ENCODE measurements around the gene IL34.
"Not testable (repeated sequence)": the region's sequence is repeated elsewhere in the genome, so short reads cannot be mapped to it uniquely, and the experiment has no call there.

IL34 gene

GRCh38 chr16:70662991-70663523 is 16.7 kb downstream of the IL34 start:
- H3K4me3 ChIP-seq (ENCODE audit: control insufficient read depth, low read depth, low read length): no peak overlapping the region
- no peak for DNase-seq (ENCODE audit: low read depth)
- no peak for TF ChIP-seq CTCF (conservative IDR thresholded peaks at IDR 0.05; ENCODE audit: control insufficient read depth, insufficient read depth, low read depth, low read length)

GRCh38 chr16:70663524-70664324 is 17.4 kb downstream of the IL34 start:
- H3K4me3 ChIP-seq (ENCODE audit: control insufficient read depth, low read depth, low read length): no peak overlapping the region
- no peak for TF ChIP-seq CTCF (conservative IDR thresholded peaks at IDR 0.05; ENCODE audit: control insufficient read depth, insufficient read depth, low read depth, low read length)
- no peak for DNase-seq (ENCODE audit: low read depth)

GRCh38 chr16:70664325-70665112 is 18.2 kb downstream of the IL34 start:
- no peak overlapping the region for H3K4me3 ChIP-seq (ENCODE audit: control insufficient read depth, low read depth, low read length)
- DNase-seq (ENCODE audit: low read depth): no peak
- no peak for TF ChIP-seq CTCF (conservative IDR thresholded peaks at IDR 0.05; ENCODE audit: control insufficient read depth, insufficient read depth, low read depth, low read length)

- no peak for DNase-seq (ENCODE audit: low read depth)
- H3K4me3 ChIP-seq (ENCODE audit: control insufficient read depth, low read depth, low read length): no peak overlapping the region
- TF ChIP-seq CTCF (conservative IDR thresholded peaks at IDR 0.05; ENCODE audit: control insufficient read depth, insufficient read depth, low read depth, low read length): no peak
These were observed 18.8 kb downstream of the IL34 start for GRCh38 chr16:70665113-70665694.

GRCh38 chr16:70665806-70666735 is 19.7 kb downstream of the IL34 start:
- no peak for DNase-seq (ENCODE audit: low read depth)
- TF ChIP-seq CTCF (conservative IDR thresholded peaks at IDR 0.05; ENCODE audit: control insufficient read depth, insufficient read depth, low read depth, low read length): no peak
- H3K4me3 ChIP-seq (ENCODE audit: control insufficient read depth, low read depth, low read length): no peak overlapping the region

GRCh38 chr16:70670175-70670574 is 23.8 kb downstream of the IL34 start:
- DNase-seq (ENCODE audit: low read depth): no peak
- no peak for TF ChIP-seq CTCF (conservative IDR thresholded peaks at IDR 0.05; ENCODE audit: control insufficient read depth, insufficient read depth, low read depth, low read length)
- H3K4me3 ChIP-seq (ENCODE audit: control insufficient read depth, low read depth, low read length): no peak overlapping the region

- DNase-seq (ENCODE audit: low read depth); H3K4me3 ChIP-seq (ENCODE audit: control insufficient read depth, low read depth, low read length): not testable (repeated sequence)
These were observed 24.6 kb downstream of the IL34 start for GRCh38 chr16:70670938-70671337.
